ENCODE data around the gene OR10J4.

- TF ChIP-seq, protein P1, sequence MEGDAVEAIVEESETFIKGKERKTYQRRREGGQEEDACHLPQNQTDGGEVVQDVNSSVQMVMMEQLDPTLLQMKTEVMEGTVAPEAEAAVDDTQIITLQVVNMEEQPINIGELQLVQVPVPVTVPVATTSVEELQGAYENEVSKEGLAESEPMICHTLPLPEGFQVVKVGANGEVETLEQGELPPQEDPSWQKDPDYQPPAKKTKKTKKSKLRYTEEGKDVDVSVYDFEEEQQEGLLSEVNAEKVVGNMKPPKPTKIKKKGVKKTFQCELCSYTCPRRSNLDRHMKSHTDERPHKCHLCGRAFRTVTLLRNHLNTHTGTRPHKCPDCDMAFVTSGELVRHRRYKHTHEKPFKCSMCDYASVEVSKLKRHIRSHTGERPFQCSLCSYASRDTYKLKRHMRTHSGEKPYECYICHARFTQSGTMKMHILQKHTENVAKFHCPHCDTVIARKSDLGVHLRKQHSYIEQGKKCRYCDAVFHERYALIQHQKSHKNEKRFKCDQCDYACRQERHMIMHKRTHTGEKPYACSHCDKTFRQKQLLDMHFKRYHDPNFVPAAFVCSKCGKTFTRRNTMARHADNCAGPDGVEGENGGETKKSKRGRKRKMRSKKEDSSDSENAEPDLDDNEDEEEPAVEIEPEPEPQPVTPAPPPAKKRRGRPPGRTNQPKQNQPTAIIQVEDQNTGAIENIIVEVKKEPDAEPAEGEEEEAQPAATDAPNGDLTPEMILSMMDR (IDR thresholded peaks at IDR 0.05), result no peak
- no peak for TF ChIP-seq POLR2A (IDR thresholded peaks at IDR 0.05)
Observed at GRCh38 chr1:159468321-159468720, 36.3 kb downstream of the OR10J4 start.

Data from adrenal gland (tissue), 5 donors.